Anterior cingulate cortex (tissue), 58 donors: Measurements from ENCODE around the gene RASGEF1C.
A peak's percentile ranks its signal among the peaks of the same experiment; 100 is the strongest.

Source experiments
- DNase-seq, 58 donors: peaks; one replicate each; lab custom pipeline; 2025; lab: John Stamatoyannopoulos, UW

RASGEF1C gene

DNA sequence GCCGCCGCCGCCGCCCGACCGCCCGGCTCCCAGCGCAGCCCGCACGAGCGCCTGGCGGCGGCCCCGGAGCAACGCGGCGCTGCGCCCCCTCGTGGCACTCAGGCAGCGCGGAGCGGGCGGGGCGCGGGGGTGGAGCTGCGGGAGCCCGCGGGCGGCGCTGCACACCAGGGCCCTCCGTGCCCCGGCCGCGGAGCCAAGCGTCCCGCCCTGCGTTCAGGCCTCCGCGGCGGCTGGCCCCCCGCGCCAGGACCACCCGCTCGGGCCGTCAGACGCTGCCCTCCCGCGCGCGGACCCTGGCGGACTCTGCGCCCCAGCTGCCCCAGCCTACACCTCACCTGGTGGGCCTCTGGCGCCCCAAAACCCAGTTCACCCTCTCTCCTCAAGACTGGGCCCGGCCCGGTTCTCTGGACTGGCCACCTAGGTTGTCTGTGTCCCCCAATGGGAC is at the start of gene RASGEF1C:
Gene RASGEF1C, minus strand, starts transcription at position 75 of the 445 bp plus-strand sequence. CDS start 71,159 bp downstream, outside the sequence.
- peak in 35 of 58 donors; percentile 22 to 70 (median 46) for DNase-seq

DNA sequence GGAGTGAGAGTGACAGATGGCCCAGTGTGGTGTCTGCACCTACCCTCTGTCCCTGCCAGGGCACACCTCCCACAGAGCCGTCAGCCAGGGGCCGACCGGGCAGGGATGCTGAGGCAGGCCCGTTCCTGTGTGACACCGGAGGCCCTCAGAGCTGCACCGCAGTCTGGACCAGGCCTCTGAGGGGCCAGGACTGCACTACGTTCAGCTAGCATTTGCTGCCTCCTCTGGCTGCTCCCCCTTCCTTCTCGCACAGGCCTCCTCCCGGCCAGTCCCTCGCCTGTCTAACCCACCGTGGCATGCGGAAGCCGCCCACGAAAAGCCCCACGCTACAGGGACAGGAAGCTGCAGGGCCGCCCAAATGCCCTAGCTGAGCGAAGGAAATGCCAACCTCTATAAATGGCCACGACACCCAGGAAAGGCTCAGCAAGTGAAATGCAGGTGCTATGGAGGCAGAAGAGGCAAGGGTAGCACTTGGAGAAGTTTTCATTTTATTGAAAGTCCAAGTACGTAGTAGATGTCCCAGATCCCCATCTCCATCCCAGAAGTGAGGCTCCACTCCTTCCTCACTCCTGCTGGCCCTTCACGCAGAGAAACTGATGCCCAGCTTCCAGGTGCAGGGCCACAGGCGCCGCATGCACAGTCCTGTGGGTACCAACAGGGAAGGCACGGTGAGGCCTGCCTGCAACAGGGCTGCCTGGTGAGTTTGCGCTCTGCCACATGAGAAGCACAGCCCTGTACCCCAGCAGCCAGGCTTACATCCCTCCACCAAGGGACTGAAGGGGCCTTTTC is 44.2 kb upstream of the RASGEF1C start:
- no peak for DNase-seq

DNA sequence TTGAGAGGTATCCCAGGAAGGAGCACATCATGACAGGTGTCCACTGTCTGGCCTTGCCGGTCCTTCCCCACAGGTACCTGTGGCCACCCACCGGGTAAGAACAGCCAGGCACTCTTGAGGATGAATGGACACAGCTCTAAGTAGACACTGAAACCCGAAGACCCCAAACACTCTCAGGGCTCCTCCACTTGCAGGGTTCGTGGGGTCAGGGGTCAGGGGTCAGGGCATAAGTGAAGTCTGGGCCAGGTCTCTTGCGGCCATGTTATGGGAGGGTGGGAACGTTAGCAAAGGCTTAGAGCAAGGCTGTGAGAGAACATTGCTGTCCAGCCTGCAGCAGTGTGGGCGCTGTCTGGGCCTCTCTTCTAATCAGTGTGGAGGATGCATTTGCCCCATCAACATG is 42.9 kb upstream of the RASGEF1C start:
- no peak for DNase-seq

DNA sequence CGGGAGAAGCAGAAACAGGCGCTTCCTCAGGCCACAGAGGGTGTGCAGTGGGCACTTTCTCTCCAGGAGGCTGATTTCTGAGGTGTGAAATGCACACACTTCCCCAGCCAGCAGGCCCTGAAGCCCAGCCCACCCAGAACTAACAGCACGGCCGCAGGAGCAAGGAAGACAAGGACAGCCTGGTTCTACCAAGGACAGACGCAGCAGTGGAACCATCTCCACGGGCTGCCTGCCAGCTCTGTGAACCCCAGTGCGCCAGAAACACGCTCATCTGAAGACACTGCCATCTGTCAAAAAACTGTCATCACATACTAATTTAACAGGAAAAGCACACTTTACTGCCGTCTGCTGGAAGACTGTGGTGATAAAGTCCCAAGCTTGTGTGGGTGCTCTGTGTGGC is 42.1 kb upstream of the RASGEF1C start:
- DNase-seq: peak in 39 of 58 donors; percentile 4 to 69 (median 33)

DNA sequence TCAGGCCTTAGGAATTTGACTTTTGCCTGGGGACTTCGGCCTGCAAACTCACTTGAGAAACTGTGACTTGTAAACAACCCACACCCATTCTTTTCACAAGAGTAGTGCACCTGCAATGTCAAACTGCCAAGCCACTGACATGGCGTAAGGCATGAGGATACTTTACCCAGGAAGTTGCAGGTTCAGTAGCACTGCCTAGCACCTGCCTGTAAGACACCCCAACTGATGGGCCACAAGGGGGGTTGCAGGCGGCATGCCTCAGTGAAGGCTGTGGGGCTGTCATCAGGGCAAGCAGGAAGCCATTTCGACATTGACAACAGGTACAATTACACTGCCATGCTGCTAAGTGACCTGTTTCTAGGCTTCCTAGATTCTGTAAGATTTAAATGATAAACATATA is 41.3 kb upstream of the RASGEF1C start:
- DNase-seq: no peak

DNA sequence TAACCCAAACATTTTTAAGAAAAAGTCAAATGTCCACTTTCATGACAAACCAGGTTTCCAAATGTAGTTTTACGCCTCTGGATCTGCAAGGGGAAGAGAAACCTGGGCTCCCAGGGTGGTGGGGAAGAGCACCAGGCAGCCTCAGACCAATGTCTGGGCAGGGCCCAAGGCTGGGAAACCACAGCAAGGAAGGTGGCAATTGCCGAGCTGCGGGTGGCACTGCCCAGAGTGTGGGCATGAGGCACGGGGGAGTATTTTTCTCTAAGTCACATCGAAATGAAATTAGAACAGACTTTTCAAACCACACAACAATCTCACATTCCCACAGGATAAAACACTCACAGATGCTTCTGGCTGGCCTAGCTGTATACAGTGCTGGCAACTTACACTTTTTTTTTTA is 32.6 kb upstream of the RASGEF1C start:
- DNase-seq: peak in 10 of 58 donors; percentile 3 to 56 (median 12)

DNA sequence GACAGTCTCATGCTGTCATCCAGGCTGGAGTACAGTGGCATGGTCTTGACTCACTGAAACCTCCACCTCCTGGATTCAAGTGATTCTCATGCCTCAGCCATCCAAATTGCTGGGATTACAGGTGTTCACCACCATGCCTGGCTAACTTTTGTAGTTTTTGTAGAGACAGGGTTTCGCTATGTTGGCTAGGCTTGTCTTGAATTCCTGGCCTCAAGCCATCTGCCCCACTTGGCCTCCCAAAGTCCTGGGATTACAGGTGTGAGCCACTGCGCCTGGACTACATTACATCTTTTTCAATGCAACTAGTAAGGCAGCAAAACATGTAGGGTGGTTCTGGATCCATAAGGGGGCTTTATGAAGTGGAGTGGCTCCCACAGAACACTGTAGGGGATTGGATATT is 29.6 kb upstream of the RASGEF1C start:
- no peak for DNase-seq

DNA sequence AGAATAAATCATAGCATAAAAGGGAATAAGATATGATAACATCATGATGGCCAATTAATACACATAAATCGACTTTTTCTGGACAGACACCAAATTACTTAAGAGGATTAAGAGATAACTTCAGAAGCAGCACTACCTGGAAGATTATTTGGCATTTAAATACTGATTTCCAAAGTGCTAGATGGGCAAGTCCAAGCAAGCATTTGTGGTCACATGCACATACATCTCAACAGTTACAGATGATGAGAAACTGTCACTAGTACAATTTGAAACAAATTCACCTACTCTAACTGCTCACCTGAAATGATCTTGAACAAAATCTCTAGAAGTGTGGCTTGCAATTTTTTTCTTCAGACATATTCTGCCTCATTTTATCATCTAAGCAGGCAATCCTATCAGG is 26.8 kb upstream of the RASGEF1C start:
- no peak for DNase-seq

DNA sequence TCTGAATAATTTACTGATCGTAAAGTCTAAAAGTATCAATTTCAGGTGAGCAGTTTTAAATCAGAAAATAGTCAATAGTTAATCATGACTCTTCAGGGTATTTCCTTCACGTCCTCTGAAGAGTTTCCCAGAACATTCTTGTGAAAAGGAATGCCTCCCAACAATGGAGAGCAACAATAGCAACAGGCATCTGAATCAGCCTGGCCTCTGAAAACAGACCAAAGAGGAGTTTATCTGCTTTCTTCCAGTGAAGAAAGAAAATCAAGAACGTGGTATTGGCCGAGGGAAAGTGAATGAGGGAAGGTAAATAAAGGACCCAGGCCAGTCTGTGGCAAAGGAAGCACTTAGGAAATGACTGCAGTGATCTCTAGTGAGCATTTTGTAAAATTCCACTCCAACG is 26.1 kb upstream of the RASGEF1C start:
- DNase-seq: no peak

DNA sequence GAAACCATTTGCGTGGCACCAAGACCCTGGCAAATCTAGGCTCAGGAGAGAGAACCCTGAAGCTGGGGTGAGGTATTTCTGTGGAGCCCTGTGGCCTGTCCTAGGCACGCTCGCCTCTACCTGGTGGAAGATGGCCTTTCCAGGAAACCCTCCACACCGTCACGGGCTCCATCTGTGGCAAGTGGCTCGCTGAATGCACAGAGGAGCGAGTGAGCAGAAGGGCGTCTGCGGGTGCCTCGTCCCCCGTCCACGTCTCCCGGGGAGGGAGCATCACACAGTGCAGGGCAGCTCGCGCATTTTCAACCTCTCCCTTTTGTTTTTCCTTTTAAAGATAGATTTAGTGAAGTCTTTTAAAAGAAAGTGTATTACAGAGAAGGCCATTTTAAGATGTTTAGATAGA is 25.3 kb upstream of the RASGEF1C start:
- DNase-seq: no peak

DNA sequence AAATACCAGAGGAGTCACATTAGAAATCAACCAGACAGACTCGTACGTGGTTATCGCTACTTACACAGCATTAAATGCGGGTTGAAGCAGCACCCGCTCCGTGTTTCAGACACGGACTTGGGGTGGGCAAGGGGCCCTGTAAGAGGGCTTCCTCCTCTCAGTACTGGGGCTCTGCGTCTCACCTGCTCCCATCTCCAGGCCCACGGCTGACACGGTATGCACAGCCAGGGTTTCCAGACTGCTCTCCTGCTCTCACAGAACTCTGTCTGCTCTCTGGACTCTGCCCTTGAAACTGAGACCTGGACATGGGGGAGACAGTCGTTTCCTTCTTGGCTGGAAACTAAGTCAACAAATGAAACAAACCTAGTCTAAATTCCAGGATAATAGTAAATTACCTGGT is 24.7 kb upstream of the RASGEF1C start:
- DNase-seq: no peak

DNA sequence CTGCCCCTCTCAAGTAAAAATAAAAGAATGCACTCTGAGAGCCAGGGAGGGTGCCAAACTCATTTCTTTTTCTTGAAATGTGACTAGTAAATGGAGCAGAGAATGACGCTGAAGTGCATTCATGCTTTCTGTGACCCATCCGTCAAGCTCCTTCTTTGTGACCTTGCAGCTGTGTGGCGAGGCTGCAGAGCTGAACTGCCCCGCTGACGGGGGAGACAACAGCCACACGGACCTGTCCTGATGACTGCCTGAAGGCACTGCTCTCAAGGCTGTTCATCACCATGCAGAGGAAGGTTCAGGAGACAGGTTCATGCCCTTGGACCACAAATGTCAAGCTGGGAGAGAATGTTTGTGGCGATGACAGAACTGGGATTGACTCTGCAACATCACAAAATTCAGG is 21.0 kb upstream of the RASGEF1C start:
- no peak for DNase-seq

DNA sequence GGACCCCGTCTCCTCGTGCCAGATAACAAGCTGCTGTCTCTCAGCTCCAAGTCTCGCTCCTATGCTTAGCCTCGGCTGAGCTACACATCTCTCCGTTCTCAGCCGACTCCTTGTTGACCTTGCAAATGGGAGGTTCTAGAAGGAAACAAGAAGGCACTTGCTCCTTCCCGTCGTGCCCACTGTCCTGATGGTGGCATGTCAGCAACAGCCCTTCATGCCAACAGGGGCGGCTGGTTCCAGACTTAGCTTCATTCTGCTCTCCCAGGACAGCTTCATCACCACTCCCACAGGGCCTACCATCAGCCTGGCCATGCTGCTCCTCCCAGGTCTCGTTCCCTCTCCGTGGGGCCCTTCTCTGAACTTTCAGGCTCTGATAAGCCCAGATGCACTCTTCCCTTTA is 13.0 kb upstream of the RASGEF1C start:
- no peak for DNase-seq

DNA sequence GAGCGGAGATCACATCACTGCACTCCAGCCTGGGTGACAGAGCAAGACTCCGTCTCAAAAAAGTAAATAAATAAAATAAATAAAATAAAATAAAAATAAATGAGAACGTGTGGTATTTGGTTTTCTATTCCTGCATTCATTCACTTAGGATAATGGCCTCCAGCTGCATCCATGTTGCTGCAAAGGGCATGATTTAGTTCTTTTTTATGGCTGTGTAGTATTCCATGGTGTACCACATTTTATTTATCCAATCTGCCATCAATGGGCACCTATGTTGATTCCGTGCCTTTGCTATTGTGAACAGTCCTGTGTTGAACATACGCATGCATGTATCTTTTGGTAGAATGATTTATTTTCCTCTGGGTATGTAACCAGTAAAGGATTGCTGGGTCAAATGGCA is 8.8 kb upstream of the RASGEF1C start:
- DNase-seq: no peak

DNA sequence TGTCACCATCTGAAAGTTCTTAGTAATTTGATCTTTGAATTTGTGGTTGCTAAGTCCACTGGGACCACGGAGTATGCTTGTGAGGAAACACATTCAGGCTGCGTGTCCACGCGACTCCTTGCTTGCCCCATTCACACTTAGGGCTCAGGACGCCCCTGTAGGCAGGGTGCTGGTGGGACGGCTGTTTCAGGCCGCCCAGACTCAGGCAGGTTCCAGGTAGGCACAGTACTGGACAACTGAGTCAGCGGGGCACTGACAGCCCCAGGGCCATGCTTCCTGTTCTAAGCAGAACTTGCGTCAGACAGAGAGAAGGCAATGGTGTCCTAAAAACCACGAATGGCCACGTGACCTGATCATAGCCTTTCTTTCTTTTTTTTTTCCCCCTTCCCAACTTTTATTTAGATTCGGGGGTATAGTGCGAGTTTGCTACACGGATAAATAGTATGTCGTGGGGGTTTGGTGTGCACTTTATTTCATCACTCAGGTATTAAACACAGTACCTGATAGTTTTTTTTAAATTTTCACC is 7.7 kb upstream of the RASGEF1C start:
- no peak for DNase-seq

DNA sequence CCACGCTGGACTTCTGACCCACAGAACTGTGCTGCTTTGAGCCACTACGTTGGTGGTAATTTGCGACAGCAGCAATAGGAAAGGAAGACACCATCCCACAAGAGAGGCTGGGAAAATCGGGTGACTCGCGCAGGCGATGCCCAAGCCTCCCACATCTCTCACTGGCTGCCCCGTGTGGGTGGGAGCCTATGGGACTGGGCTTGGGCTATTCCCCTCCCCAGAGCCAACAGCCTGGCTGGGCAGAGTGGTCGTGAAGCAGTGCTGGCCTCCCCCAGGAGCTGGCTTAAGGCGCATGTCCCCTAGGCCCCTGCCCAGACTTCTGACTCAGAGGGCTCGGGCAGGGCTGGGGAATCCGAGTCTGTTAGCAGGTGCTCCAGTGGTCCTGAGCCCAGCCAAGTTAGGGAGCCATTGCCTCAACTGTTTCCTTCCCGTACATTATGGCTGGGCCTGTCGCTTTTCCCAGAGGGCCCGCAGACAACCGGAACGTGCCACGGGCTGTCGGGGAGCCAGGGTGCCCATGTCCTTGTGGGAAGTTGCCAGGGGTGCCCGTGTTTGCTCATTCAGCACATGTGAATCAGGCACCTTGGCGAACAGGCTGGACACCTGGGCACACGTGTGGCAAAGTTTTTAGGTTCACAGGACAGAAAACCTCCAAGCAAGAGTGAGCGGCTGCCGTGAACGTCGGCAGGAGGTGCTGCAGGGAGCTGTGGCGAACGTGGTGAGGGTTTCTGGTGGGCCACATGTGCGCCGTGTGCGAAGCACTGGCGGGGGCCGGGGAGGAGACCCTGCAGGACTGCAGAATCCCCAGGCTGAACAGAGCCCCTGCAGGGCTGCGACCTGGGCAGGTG is 7.0 kb upstream of the RASGEF1C start:
- no peak for DNase-seq

DNA sequence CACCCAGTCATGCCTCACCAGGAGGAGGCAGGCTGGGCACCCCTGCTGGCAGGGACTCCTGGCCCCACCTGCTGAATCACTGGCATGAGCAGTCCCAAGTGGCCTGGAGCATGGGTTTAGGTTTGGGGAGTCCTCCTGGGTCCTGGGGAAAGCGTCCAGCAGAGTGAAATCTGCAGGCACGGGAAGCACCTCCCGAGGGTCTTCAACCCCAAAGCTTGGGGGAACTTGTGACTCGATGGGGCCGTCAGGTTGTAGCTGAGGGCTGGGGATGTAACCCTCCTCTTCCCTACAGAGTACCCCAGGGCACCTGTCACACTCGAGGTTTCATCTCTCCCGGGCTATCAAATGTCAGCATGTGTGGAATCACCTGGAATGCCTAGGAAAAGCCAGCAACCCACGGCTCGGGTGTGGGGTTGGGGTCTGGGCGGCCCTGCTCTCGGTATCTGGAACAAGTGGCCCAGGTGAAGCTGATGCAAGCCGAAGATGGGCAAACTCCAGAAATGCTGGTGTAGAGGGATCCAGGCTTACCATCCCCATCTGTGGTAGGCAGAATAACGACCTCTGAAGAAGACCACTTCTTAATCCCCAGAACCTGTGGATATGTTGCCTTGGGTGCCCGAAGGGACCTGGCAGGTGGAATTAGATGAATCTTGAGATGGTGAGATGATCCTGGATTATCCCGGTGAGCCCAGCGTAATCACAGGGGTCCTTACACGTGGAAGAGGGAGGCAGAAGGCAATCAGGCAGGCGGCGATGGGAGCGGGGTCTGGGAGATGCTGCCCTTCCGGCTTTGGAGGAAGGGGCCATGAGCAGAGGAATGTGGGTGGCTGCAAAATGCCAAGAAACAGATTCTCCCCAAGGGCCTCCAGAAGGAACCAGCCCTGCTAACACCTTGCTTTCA is 6.1 kb upstream of the RASGEF1C start:
- no peak for DNase-seq

DNA sequence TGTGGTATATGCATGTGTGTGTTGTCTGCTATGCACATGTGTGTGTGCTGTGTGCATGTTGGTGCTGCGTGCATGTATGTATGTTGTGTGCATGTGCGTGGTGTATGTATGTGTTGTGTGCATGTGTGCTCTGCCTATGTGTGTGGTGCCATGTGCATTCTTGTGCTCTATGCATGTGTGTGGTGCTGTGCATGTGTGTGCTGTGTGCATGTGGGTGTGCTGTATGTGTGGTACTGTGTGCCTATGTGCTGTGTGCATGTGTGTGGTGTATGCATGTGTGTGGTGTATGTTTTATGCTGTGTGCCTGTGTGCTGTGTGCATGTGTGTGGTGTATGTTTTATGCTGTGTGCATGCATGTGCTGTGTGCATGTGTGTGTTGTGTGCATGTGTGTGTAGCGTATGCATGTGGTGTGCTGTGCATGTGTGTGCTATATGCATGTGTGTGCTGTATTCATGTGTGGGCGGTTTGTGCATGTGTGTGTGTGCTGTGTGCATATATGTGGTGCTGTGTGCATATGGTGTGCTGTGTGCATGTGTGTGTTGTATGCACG is 4.7 kb upstream of the RASGEF1C start:
- no peak for DNase-seq

DNA sequence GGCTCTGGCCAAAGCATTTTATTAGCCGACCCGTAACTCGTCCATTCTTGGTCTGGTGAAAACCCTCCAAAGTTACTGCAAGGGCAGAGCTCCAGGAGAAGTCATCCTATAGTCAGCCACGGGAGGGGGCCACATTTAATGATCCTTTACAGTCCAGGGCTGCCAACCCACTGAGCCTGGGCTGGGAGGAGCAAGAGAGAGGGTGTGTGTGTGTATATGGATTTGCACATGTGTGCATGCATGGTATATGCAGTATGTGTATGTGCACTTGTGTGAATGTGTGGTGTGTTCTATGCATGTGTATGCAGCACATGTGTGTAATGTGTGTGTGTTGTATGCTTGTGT is 4.2 kb upstream of the RASGEF1C start:
- no peak for DNase-seq
